Stomach (tissue), 19 donors: ENCODE results near the gene CACNA2D2. TPM values are rescaled to one million over a fixed set of nuclear protein-coding genes. Genes with fewer than 3 reads are reported as not detected.

Experiments
- DNase-seq, 2 donors: peaks; one replicate each; pipeline versions ENCODE4 v3.0.0 to v3.0.0-alpha.2; 2013 to 2019
- H3K27ac ChIP-seq, 5 donors: fragments of 200-600 bp in 4 of 5; sonication (generic) in 4 of 5; one replicate each; pipeline ENCODE4 v1.5.1; 2013 to 2019; ENCODE audit warnings: mild to moderate bottlenecking in 1 of 5, moderate library complexity in 1 of 5
- H3K27me3 ChIP-seq, 3 donors: fragments of 200-600 bp; sonication (generic); one replicate each; pipeline ENCODE4 v1.5.1; 2017 to 2019; ENCODE audit warnings: mixed run types in 1 of 3
- H3K36me3 ChIP-seq, 4 donors: fragments of 200-600 bp; sonication (generic); 1 replicate in 3 of 4; 2 replicates in 1 of 4; pipeline ENCODE4 v1.5.1; 2016 to 2019
- H3K4me1 ChIP-seq, 4 donors: fragments of 200-600 bp; sonication (generic); one replicate each; pipeline ENCODE4 v1.5.1; 2016 to 2019
- H3K4me3 ChIP-seq, 4 donors: fragments of 200-600 bp; sonication (generic) in 3 of 4; one replicate each; pipeline ENCODE4 v1.5.1; 2016 to 2019; ENCODE audit warnings: mild to moderate bottlenecking in 1 of 4
- H3K9me3 ChIP-seq, 4 donors: fragments of 200-600 bp; sonication (generic); one replicate each; pipeline ENCODE4 v1.5.1; 2016 to 2019
- CTCF ChIP-seq, 7 experiments: fragments of 450-650 bp in 4 of 7; fragments of 200-600 bp in 3 of 7; sonication (generic) in 3 of 7; IDR thresholded peaks; one replicate each; pipeline ENCODE4 v1.5.1; 2016 to 2019; ENCODE audit warnings: antibody characterized with exemption in 7 of 7, control low read depth in 2 of 7, mild to moderate bottlenecking in 1 of 7
- EP300 ChIP-seq: sonication (generic); formaldehyde crosslinking; IDR thresholded peaks from one replicate; pipeline ENCODE4 v1.6.1; 2017; ENCODE audit warnings: antibody characterized with exemption
- POLR2A ChIP-seq, 4 donors: fragments of 450-650 bp; IDR thresholded peaks; one replicate each; pipeline ENCODE4 v1.6.1; 2016; ENCODE audit warnings: antibody characterized with exemption in 4 of 4, control low read depth in 2 of 4, mild to moderate bottlenecking in 1 of 4, moderate library complexity in 1 of 4
- POLR2AphosphoS5 ChIP-seq, 3 donors: sonication (generic); formaldehyde crosslinking; IDR thresholded peaks; one replicate each; pipeline ENCODE4 v1.6.1; 2016; ENCODE audit warnings: antibody characterized with exemption in 3 of 3
- WGBS, 5 donors: extraction: QIAGEN DNeasy Blood & Tissue Kit in 3 of 5; methylation state at CpG; one replicate each; pipeline versions ENCODE4 v1.1.5 to v1.1.7; 2013 to 2018; 5-methylcytosine and 5-hydroxymethylcytosine counted together
- intact Hi-C: fragments of 100-400 bp; cut with DNase I; formaldehyde crosslinking; loops from one replicate; pipeline ENCODE4 v1.15.1; 2023; ENCODE audit warnings: low total_unique reads
- long read RNA-seq, 10 donors: transcript quantifications; one replicate each; lab custom pipeline, GENCODE V29; 2026
- polyA plus RNA-seq, 3 donors: library from polyadenylated mRNA; stranded (reverse); fragments of 200-250 nt; gene quantifications; one replicate each; pipeline ENCODE4 v1.2.3, GENCODE V29; 2013
- total RNA-seq, 5 donors: library from RNA; depleted of rRNA; stranded (reverse); fragments of >200 nt; gene quantifications; one replicate each; pipeline versions ENCODE4 v1.1.0 to v1.2.3, GENCODE V29; 2014 to 2016
- donor health status: healthy with polysubstance abuse.
- donor health status: Bipolar disorder and iron deficiency.
- donor health status: healthy.

The CACNA2D2 gene
- total RNA-seq = 10 to 100 TPM in 1 of 5 donors, 1 to 10 TPM in 4; 1.2 to 45.8 (median 1.8) TPM
- polyA plus RNA-seq = 1 to 10 TPM in 2 of 3 donors, under 1 TPM in 1; 0.92 to 2.7 (median 1.9) TPM
- long read RNA-seq, donor 1 = 0 reads
- long read RNA-seq, donor 2, partial matches to known transcripts = 10 of 10 reads
- long read RNA-seq, donor 2, other reads (novel, unspliced or antisense) = 0 of 10 reads
- long read RNA-seq, donor 3 = 0 reads
- long read RNA-seq, donor 4 = 0 reads
- long read RNA-seq, donor 5 = 0 reads
- long read RNA-seq, donor 6 = 0 reads
- long read RNA-seq, donor 7 = 0 reads
- long read RNA-seq, donor 8, full-length matches to known transcripts = 1 of 1 reads
- long read RNA-seq, donor 8, partial matches to known transcripts = 0 of 1 reads
- long read RNA-seq, donor 8, other reads (novel, unspliced or antisense) = 0 of 1 reads
- long read RNA-seq, donor 9 = 0 reads
- long read RNA-seq, donor 10 = 0 reads

GRCh38 chr3:50503504-50504342, at the start of gene CACNA2D2:
Gene CACNA2D2 (minus strand): TSS chr3:50503634. CDS start chr3:50503423, 211 bp downstream.
- Histone ChIP-seq H3K9me3 (no peaks in the 10 kb centered on the region), H3K4me3 (peak within 1 kb of the TSS; percentile 65 to 75 (median 72)), H3K36me3 (no peaks in the 10 kb centered on the region), H3K4me1 (peaks cover 17 to 22% (median 19%) of the 10 kb centered on the region in 4 donors), H3K27ac (peak within 1 kb of the TSS; percentile 23 to 79 (median 37)), H3K27me3 (peaks cover 0 to 46% (median 12%) of the 10 kb centered on the region in 3 donors)
- intact Hi-C loops = no loop called here
- DNase-seq = peak; percentile 82 to 89
- TF ChIP-seq CTCF (IDR thresholded peaks at IDR 0.05) (no peak), POLR2AphosphoS5 (IDR thresholded peaks at IDR 0.05) (peak in 2 of 3 donors; percentile 57 to 78)
- WGBS, 5 donors = 8 to 36% (median 15%) methylated on average over 12 to 70 of the region's 71 CpGs

- H3K9me3 ChIP-seq = no peaks in the 10 kb centered on the region
- intact Hi-C loops = no loop called here
- TF ChIP-seq EP300 (no peak), POLR2A (IDR thresholded peaks at IDR 0.05) (no peak), POLR2AphosphoS5 (IDR thresholded peaks at IDR 0.05) (no peak), CTCF (IDR thresholded peaks at IDR 0.05) (no peak)
- no peak overlapping the region for H3K4me3 ChIP-seq
- H3K4me1 ChIP-seq = no peaks in the 10 kb centered on the region
- H3K36me3 ChIP-seq = no peaks in the 10 kb centered on the region
- peaks cover 0 to 10% (median 0%) of the 10 kb centered on the region in 3 donors for H3K27me3 ChIP-seq
- DNase-seq = no peak
- WGBS, 5 donors = 66 to 82% (median 78%) methylated on average over 9 of the region's 9 CpGs
- H3K27ac ChIP-seq = no peak overlapping the region
Observed at GRCh38 chr3:50552598-50552997, 49.2 kb upstream of the CACNA2D2 start.

- H3K27ac ChIP-seq = no peak overlapping the region
- 67 to 83% (median 71%) methylated on average over 6 to 7 of the region's 7 CpGs for WGBS, 5 donors
- TF ChIP-seq EP300 (no peak), CTCF (IDR thresholded peaks at IDR 0.05) (peak in 3 of 7 experiments; percentile 8 to 30 (median 28))
- DNase-seq = peak in 1 of 2 donors; percentile 39
- H3K4me1 ChIP-seq = no peaks in the 10 kb centered on the region
- H3K36me3 ChIP-seq = no peaks in the 10 kb centered on the region
- no peaks in the 10 kb centered on the region for H3K9me3 ChIP-seq
- intact Hi-C loops = no loop called here
- H3K27me3 ChIP-seq = peaks cover 0 to 10% (median 0%) of the 10 kb centered on the region in 3 donors
- no peak overlapping the region for H3K4me3 ChIP-seq
Observed at GRCh38 chr3:50551681-50552435, 48.4 kb upstream of the CACNA2D2 start.
